MCF 10A (cell line): Measurements from ENCODE around the gene CERS6. TPM values are rescaled to one million over a fixed set of nuclear protein-coding genes. Genes with fewer than 3 reads are reported as not detected.

Experiments used
- BruUV-seq: library from RNA; stranded (reverse); fragments of 400-500 nt; replicated peaks from 2 replicates; lab custom pipeline; 2021; lab: Mats Ljungman, UMichigan
- CTCF ChIA-PET: fragments of 300-600 bp; sonication (Branson Sonifier 250); formaldehyde crosslinking; extraction: SDS; loops from one replicate; lab custom pipeline; 2021; ENCODE audit warnings: antibody characterized with exemption, inconsistent platforms; lab: Yijun Ruan, JAX
- POLR2A ChIA-PET: fragments of 300-600, 350-650 bp; sonication (Branson Sonifier 250); formaldehyde crosslinking; extraction: SDS; loops from one replicate; lab custom pipeline; 2020; ENCODE audit warnings: antibody characterized with exemption, inconsistent platforms; lab: Yijun Ruan, JAX
- DNase-seq: peaks from one replicate; pipeline ENCODE4 v3.0.0-alpha.2; 2018; ENCODE audit not compliant: unreplicated experiment
- H3K27ac Mint-ChIP-seq: one replicate; pipeline ENCODE4 v1.8.0; 2022; ENCODE audit warnings: mild to moderate bottlenecking, low read depth, mixed read lengths; ENCODE audit not compliant: unreplicated experiment
- H3K27me3 Mint-ChIP-seq: one replicate; pipeline ENCODE4 v1.8.0; 2022; ENCODE audit warnings: mixed read lengths; ENCODE audit not compliant: insufficient read depth, unreplicated experiment
- H3K36me3 Mint-ChIP-seq: one replicate; pipeline ENCODE4 v1.8.0; 2022; ENCODE audit warnings: mild to moderate bottlenecking, moderate library complexity, mixed read lengths; ENCODE audit not compliant: insufficient read depth, unreplicated experiment
- H3K4me1 Mint-ChIP-seq: one replicate; pipeline ENCODE4 v1.8.0; 2022; ENCODE audit warnings: mixed read lengths; ENCODE audit not compliant: insufficient read depth, unreplicated experiment
- H3K4me3 Mint-ChIP-seq: one replicate; pipeline ENCODE4 v1.8.0; 2022; ENCODE audit warnings: mild to moderate bottlenecking, moderate library complexity, mixed read lengths; ENCODE audit not compliant: unreplicated experiment
- H3K9me3 Mint-ChIP-seq: one replicate; pipeline ENCODE4 v1.8.0; 2022; ENCODE audit warnings: mixed read lengths; ENCODE audit not compliant: unreplicated experiment
- CTCF ChIP-seq: fragments of 200-600 bp; IDR thresholded peaks from one replicate; pipeline ENCODE4 v1.8.0; 2022; ENCODE audit warnings: antibody characterized with exemption, mild to moderate bottlenecking; ENCODE audit not compliant: unreplicated experiment
- intact Hi-C: fragments of 100-400 bp; cut with micrococcal nuclease; formaldehyde crosslinking; loops from 2 replicates; pipeline ENCODE4 v1.14.1; 2022
- total RNA-seq: library from RNA; stranded (reverse); gene quantifications from 2 replicates; pipeline ENCODE4 v1.2.3, GENCODE V29; 2022

The CERS6 gene
- total RNA-seq, 1 experiment from 2014 or later: 27.4 TPM

- POLR2A ChIA-PET: interaction anchor here (0.8 kb wide), 1 partner anchor 71 kb away, joined by 3 read pairs; no protein-coding TSS in a partner anchor
- H3K4me1 Mint-ChIP-seq: peaks cover 14% of the 10 kb centered on the region
- no TSS peak for BruUV-seq
- intact Hi-C loops: no loop called here
- DNase-seq: no peak
- CTCF ChIA-PET: interaction anchor here (0.6 to 1.1 kb wide), 2 partner anchors 12 to 95 kb away, joined by 3 read pairs; no protein-coding TSS in a partner anchor
- H3K9me3 Mint-ChIP-seq: no peaks in the 10 kb centered on the region
- H3K36me3 Mint-ChIP-seq: no peaks in the 10 kb centered on the region
- H3K4me3 Mint-ChIP-seq: no peak overlapping the region
- H3K27ac Mint-ChIP-seq: no peak overlapping the region
- H3K27me3 Mint-ChIP-seq: no peaks in the 10 kb centered on the region
- TF ChIP-seq CTCF: no peak
These were observed 2.7 kb upstream of the CERS6 start for GRCh38 chr2:168453404-168453803.

DNA sequence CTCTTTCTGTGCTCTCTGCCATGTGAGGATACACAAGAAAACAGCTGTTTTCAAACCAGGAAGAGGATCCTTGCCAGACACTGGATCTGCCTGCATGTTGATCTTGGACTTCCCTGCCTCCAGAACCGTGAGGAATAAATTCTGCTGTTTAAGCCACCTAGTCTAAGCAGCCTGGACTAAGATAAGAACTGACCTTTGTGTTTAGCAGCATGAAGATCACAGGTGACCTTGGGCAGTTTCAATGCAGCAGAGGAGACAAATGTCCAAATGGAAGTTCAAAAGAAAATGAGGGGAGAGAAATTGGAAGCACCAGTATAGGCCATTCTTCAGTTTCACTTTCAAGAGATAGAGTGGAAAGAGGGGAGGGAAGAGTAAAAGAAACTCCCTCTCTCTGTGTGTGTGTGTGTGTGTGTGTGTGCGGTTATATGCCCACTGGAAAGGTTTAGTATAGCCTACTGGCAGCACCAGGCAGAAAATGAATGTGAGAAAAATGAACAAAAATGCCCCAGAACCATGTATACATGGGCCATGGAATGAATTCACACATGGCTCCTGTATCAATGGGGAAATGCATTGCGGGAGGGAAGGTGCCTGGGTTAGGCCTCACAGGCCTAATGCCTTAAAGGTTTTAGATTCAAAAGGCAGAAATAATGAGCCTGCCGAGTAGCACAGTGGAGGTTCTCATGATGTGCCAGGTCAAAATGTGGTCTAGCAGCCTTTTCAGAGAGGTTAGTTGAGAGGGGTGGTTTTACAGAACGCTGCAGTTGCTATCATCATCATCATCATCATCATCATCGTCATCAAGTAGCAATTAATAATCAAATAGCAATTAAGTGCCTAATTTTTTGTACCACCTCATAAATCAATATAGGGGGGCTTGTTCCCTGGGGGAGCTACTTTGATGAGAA, 1.1 kb upstream of the CERS6 start:
- Mint-ChIP-seq H3K27me3 (no peaks in the 10 kb centered on the region), H3K36me3 (no peaks in the 10 kb centered on the region), H3K4me1 (peaks cover 14% of the 10 kb centered on the region), H3K27ac (no peak overlapping the region), H3K4me3 (no peak overlapping the region), H3K9me3 (no peaks in the 10 kb centered on the region)
- BruUV-seq: TSS peak; percentile 41
- no peak for TF ChIP-seq CTCF
- ChIA-PET POLR2A (interaction anchor here (0.6 to 1.7 kb wide), 8 partner anchors 9 to 127 kb away, joined by 3 to 10 read pairs (median 4); no protein-coding TSS in a partner anchor), CTCF (interaction anchor here (0.6 kb wide), 1 partner anchor 306 kb away, joined by 4 read pairs; no protein-coding TSS in a partner anchor)
- intact Hi-C loops: loop anchor here (5.0 kb wide), 3 partner anchors 62 to 152 kb away; no protein-coding TSS in a partner anchor
- DNase-seq: no peak

DNA sequence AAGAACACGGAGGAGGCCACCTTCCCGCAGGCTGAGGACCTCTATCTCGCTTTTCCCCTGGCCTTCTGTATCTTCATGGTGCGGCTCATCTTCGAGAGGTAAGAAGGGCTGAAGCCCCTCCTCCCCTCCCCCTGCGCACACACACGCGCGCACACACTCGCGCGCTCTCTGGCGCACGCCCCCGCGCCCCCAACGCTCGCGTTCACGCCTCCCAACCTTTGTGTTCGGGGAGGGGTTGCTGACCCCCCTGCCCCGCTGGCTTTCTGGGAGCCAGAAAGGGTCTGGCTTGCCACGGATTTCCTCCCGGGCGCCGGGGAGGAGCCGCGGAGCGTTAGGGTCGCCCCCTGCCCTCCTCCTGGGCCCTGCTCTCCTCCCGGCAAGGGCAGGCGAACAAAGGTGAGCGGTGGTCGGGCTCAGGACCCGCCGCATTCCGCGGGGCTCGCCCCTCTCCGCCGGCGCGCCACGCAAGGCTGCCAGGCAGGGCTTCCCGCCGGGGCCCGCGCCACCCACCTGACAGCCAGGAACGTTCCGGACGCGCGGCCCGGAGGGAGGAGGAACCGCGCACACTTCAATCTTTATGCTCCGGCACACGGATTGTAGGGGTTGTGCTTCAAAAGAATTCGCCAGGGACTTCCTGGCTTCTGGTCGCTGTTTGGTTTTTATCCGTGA, 583 bp downstream of the CERS6 start:
- Mint-ChIP-seq H3K9me3 (no peaks in the 10 kb centered on the region), H3K4me1 (peaks cover 21% of the 10 kb centered on the region), H3K27ac (peak overlapping the region; percentile 28), H3K36me3 (no peaks in the 10 kb centered on the region), H3K4me3 (no peak overlapping the region), H3K27me3 (no peaks in the 10 kb centered on the region)
- peak; percentile 48 for DNase-seq
- POLR2A ChIA-PET: interaction anchor here (0.6 to 1.7 kb wide), 15 partner anchors 8 to 484 kb away, joined by 3 to 19 read pairs (median 3); no protein-coding TSS in a partner anchor
- CTCF ChIA-PET: interaction anchor here (0.6 kb wide), 1 partner anchor 226 kb away, joined by 3 read pairs; no protein-coding TSS in a partner anchor
- no peak for TF ChIP-seq CTCF
- BruUV-seq: no TSS peak
- intact Hi-C loops: loop anchor here (1.0 to 5.0 kb wide), 6 partner anchors 61 to 230 kb away; no protein-coding TSS in a partner anchor
